ENCODE data around the gene PSAT1. TPM values are rescaled to one million over a fixed set of nuclear protein-coding genes. Genes with fewer than 3 reads are reported as not detected.

Gene PSAT1
- total and polyA plus RNA-seq, 2 of the 13 experiments (the other 11 are each of a cell fraction or from before 2014, with no cell fraction given), result 135 to 229 TPM

DNA sequence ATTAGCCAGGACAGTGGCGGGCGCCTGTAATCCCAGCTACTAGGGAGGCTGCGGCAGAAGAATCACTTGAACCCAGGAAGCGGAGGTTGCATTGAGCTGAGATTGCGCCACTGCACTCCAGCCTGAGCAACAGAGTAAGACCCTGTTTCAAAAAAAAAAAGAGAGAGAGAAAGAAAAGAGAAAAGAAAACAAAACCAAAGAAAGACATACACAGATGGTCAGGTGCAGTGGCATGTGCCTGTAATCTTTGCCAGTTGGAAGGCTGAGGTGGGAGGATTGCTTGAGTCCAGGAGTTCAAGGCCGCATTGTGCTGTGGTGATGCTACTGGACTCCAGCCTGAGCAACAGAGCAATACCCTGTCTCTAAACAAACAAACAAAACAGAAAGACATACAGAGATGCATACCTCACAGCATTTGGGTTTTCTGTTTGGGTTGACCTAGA lies 10.0 kb upstream of the PSAT1 start (continued):
- TF ChIP-seq ZNF468 (CRISPR knock-in tag; IDR thresholded peaks at IDR 0.05) (no peak), PLRG1 (conservative IDR thresholded peaks at IDR 0.05) (no peak), FLYWCH1 (CRISPR knock-in tag; IDR thresholded peaks at IDR 0.05) (no peak), ZNF205 (CRISPR knock-in tag; IDR thresholded peaks at IDR 0.05) (peak; percentile 31; the same call in 1 of the 2 replicates), DNMT1 (CRISPR knock-in tag; IDR thresholded peaks at IDR 0.05) (no peak), KDM4B (CRISPR knock-in tag; IDR thresholded peaks at IDR 0.05) (peak; percentile 89), SOX6 (IDR thresholded peaks at IDR 0.05) (no peak), SOX6 (CRISPR knock-in tag; IDR thresholded peaks at IDR 0.05) (peak; percentile 99), ZNF567 (CRISPR knock-in tag; IDR thresholded peaks at IDR 0.05; ENCODE audit: borderline replicate concordance) (no peak), IRX3 (CRISPR knock-in tag; IDR thresholded peaks at IDR 0.05; ENCODE audit: borderline replicate concordance, low read depth) (no peak), JARID2 (CRISPR knock-in tag; IDR thresholded peaks at IDR 0.05; ENCODE audit: insufficient replicate concordance) (no peak), ZNF224 (CRISPR knock-in tag; IDR thresholded peaks at IDR 0.05) (no peak), MYC (CRISPR knock-in tag; IDR thresholded peaks at IDR 0.05; ENCODE audit: borderline replicate concordance) (peak; percentile 69; the same call in 1 of the 2 replicates), ZNF17 (CRISPR knock-in tag; IDR thresholded peaks at IDR 0.05) (no peak), SAP130 (CRISPR knock-in tag; IDR thresholded peaks at IDR 0.05; ENCODE audit: low read depth) (peak; percentile 75), HNF4G (IDR thresholded peaks at IDR 0.05; ENCODE audit: borderline replicate concordance, low read depth, low read length) (peak; percentile 78; the same call in 1 of the 2 replicates), HNF4G (CRISPR knock-in tag; IDR thresholded peaks at IDR 0.05; ENCODE audit: borderline replicate concordance, low read depth) (no peak; the same call in 1 of the 2 replicates), SRSF1 (optimal IDR thresholded peaks at IDR 0.05; ENCODE audit: low read depth, low read length) (no peak), TBL1XR1 (IDR thresholded peaks at IDR 0.05; ENCODE audit: borderline replicate concordance, low read length, partially characterized antibody) (peak; percentile 11), NFE2L1 (CRISPR knock-in tag; IDR thresholded peaks at IDR 0.05; ENCODE audit: borderline replicate concordance) (no peak), SNAPC2 (CRISPR knock-in tag; IDR thresholded peaks at IDR 0.05) (0 out of 2 replicates have a peak, but pooled peaks have one; percentile 54)
- TF ChIP-seq, protein P1, sequence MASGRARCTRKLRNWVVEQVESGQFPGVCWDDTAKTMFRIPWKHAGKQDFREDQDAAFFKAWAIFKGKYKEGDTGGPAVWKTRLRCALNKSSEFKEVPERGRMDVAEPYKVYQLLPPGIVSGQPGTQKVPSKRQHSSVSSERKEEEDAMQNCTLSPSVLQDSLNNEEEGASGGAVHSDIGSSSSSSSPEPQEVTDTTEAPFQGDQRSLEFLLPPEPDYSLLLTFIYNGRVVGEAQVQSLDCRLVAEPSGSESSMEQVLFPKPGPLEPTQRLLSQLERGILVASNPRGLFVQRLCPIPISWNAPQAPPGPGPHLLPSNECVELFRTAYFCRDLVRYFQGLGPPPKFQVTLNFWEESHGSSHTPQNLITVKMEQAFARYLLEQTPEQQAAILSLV (CRISPR knock-in tag; IDR thresholded peaks at IDR 0.05; ENCODE audit: borderline replicate concordance), result no peak
- TF ChIP-seq, protein P2, sequence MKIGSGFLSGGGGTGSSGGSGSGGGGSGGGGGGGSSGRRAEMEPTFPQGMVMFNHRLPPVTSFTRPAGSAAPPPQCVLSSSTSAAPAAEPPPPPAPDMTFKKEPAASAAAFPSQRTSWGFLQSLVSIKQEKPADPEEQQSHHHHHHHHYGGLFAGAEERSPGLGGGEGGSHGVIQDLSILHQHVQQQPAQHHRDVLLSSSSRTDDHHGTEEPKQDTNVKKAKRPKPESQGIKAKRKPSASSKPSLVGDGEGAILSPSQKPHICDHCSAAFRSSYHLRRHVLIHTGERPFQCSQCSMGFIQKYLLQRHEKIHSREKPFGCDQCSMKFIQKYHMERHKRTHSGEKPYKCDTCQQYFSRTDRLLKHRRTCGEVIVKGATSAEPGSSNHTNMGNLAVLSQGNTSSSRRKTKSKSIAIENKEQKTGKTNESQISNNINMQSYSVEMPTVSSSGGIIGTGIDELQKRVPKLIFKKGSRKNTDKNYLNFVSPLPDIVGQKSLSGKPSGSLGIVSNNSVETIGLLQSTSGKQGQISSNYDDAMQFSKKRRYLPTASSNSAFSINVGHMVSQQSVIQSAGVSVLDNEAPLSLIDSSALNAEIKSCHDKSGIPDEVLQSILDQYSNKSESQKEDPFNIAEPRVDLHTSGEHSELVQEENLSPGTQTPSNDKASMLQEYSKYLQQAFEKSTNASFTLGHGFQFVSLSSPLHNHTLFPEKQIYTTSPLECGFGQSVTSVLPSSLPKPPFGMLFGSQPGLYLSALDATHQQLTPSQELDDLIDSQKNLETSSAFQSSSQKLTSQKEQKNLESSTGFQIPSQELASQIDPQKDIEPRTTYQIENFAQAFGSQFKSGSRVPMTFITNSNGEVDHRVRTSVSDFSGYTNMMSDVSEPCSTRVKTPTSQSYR (CRISPR knock-in tag; IDR thresholded peaks at IDR 0.05; ENCODE audit: borderline replicate concordance), result 0 out of 2 replicates have a peak, but pooled peaks have one; percentile 15
- TF ChIP-seq, protein P3, sequence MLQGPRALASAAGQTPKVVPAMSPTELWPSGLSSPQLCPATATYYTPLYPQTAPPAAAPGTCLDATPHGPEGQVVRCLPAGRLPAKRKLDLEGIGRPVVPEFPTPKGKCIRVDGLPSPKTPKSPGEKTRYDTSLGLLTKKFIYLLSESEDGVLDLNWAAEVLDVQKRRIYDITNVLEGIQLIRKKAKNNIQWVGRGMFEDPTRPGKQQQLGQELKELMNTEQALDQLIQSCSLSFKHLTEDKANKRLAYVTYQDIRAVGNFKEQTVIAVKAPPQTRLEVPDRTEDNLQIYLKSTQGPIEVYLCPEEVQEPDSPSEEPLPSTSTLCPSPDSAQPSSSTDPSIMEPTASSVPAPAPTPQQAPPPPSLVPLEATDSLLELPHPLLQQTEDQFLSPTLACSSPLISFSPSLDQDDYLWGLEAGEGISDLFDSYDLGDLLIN (CRISPR knock-in tag; IDR thresholded peaks at IDR 0.05; ENCODE audit: borderline replicate concordance), result no peak
- TF ChIP-seq, protein P4, sequence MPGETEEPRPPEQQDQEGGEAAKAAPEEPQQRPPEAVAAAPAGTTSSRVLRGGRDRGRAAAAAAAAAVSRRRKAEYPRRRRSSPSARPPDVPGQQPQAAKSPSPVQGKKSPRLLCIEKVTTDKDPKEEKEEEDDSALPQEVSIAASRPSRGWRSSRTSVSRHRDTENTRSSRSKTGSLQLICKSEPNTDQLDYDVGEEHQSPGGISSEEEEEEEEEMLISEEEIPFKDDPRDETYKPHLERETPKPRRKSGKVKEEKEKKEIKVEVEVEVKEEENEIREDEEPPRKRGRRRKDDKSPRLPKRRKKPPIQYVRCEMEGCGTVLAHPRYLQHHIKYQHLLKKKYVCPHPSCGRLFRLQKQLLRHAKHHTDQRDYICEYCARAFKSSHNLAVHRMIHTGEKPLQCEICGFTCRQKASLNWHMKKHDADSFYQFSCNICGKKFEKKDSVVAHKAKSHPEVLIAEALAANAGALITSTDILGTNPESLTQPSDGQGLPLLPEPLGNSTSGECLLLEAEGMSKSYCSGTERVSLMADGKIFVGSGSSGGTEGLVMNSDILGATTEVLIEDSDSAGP (CRISPR knock-in tag; IDR thresholded peaks at IDR 0.05; ENCODE audit: borderline replicate concordance), result no peak

All from HepG2 (cell line).